Gastrocnemius medialis (tissue), 4 donors: ENCODE data around the gene FAM114A1. TPM values are rescaled to one million over a fixed set of nuclear protein-coding genes. Genes with fewer than 3 reads are reported as not detected.

ENCODE experiments used
- ATAC-seq, 2 donors: fragments of 150-250 bp; one replicate each; pipeline ENCODE4 v1.9.1; 2016
- DNase-seq, 2 donors: peaks; one replicate each; pipeline ENCODE4 v3.0.0-alpha.2; 2019
- H3K27ac ChIP-seq, 4 donors: fragments of 200-600 bp; sonication (generic); 1 replicate in 1 of 4; 2 replicates in 3 of 4; pipeline ENCODE4 v1.5.1; 2016 to 2018; ENCODE audit warnings: mild to moderate bottlenecking in 2 of 4, moderate library complexity in 1 of 4
- H3K27me3 ChIP-seq, 3 donors: fragments of 200-600 bp; sonication (generic) in 2 of 3; 1 replicate in 1 of 3; 2 replicates in 2 of 3; pipeline versions ENCODE4 v1.5.1 to v1.6.0; 2016 to 2019; ENCODE audit warnings: mild to moderate bottlenecking in 1 of 3, moderate library complexity in 1 of 3
- H3K36me3 ChIP-seq, 2 donors: fragments of 200-600 bp; sonication (generic) in 1 of 2; one replicate each; pipeline ENCODE4 v1.5.1; 2017 to 2018
- H3K4me1 ChIP-seq, 2 donors: fragments of 200-600 bp; sonication (generic) in 1 of 2; one replicate each; pipeline ENCODE4 v1.5.1; 2016 to 2017; ENCODE audit warnings: mild to moderate bottlenecking in 2 of 2
- H3K4me3 ChIP-seq, 4 donors: fragments of 200-600 bp; sonication (generic) in 3 of 4; 1 replicate in 1 of 4; 2 replicates in 3 of 4; pipeline ENCODE4 v1.5.1; 2016 to 2019; ENCODE audit warnings: mild to moderate bottlenecking in 2 of 4
- H3K9me3 ChIP-seq, 3 donors: fragments of 200-600 bp; sonication (generic) in 2 of 3; 1 replicate in 1 of 3; 2 replicates in 2 of 3; pipeline ENCODE4 v1.5.1; 2016 to 2019
- POLR2A ChIP-seq, 2 donors: fragments of 450-650 bp; IDR thresholded peaks; one replicate each; pipeline ENCODE4 v1.6.1; 2017; ENCODE audit warnings: antibody characterized with exemption in 2 of 2, mild to moderate bottlenecking in 2 of 2, moderate library complexity in 2 of 2
- in situ Hi-C, 4 donors: fragments of 200-750 bp; cut with MboI; loops; one replicate each; pipeline versions ENCODE4 v1.15.0 to v1.8.0; 2017; ENCODE audit warnings: low sequenced_read_pairs in 4 of 4
- intact Hi-C: fragments of 100-400 bp; cut with DNase I; formaldehyde crosslinking; loops from one replicate; pipeline ENCODE4 v1.15.1; 2023; ENCODE audit warnings: low total_unique reads
- total RNA-seq, 4 donors: library from RNA; depleted of rRNA; stranded (reverse); fragments of >200 nt; gene quantifications; one replicate each; pipeline versions ENCODE4 v1.1.0 to v1.2.3, GENCODE V29; 2016
- TF ChIP-seq, protein P1 (sequence below), 5 experiments: fragments of 450-650 bp in 3 of 5; fragments of 200-600 bp in 2 of 5; sonication (generic) in 2 of 5; IDR thresholded peaks in 4 of 5; conservative IDR thresholded peaks in 1 of 5; 1 replicate in 4 of 5; 2 replicates in 1 of 5; pipeline ENCODE4 v1.5.1; 2016 to 2019; ENCODE audit warnings: antibody characterized with exemption in 5 of 5, mild to moderate bottlenecking in 3 of 5, moderate library complexity in 3 of 5

Gene FAM114A1
- total RNA-seq, 4 donors from 2014 or later, result 23.2 to 47.5 (median 27.4) TPM

DNA sequence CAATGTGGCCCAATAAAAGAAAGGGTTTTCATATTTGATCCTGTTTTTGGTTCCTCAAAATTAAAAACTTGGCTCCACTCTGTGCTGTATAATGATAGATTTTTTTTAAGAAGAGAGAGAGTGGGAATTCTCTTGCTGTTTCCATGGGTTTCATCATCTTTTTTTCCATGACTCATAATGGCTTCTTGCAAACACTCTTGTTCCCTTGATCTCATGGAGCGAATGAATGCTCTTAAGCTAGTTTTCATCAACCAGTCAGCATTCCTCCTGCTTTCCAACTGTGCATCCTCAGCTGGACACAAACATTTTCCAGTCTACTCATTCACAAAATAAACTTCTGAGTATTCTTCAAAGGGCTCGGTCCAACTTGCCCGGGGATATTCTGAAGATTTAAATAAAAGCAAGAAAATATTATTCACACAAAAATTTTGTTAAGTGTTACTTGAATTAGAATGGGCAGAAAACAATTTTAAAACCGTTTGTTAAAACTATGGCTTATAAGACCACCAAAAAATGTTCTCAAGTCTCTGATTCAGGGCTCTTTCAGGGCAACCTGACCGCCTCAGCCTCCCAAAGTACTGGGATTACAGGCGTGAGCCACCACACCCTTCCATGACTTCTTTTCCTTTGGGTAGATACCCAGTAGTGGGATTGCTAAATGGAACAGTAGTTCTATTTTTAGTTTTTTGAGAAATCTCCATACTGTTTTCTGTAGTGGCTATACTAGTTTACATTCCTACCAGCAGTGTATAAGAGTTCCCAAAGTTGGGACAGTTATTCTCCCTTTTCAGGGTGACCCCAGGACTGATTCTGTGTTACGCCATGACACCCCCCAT lies 99.9 kb downstream of the FAM114A1 start:
- no peak for ATAC-seq
- Histone ChIP-seq H3K9me3 (no peaks in the 10 kb centered on the region), H3K36me3 (no peaks in the 10 kb centered on the region), H3K4me1 (no peaks in the 10 kb centered on the region), H3K4me3 (no peak overlapping the region), H3K27ac (no peak overlapping the region), H3K27me3 (no peaks in the 10 kb centered on the region)
- in situ Hi-C loops (no loop called here), intact Hi-C loops (no loop called here)
- no peak for DNase-seq
- TF ChIP-seq, protein P1, sequence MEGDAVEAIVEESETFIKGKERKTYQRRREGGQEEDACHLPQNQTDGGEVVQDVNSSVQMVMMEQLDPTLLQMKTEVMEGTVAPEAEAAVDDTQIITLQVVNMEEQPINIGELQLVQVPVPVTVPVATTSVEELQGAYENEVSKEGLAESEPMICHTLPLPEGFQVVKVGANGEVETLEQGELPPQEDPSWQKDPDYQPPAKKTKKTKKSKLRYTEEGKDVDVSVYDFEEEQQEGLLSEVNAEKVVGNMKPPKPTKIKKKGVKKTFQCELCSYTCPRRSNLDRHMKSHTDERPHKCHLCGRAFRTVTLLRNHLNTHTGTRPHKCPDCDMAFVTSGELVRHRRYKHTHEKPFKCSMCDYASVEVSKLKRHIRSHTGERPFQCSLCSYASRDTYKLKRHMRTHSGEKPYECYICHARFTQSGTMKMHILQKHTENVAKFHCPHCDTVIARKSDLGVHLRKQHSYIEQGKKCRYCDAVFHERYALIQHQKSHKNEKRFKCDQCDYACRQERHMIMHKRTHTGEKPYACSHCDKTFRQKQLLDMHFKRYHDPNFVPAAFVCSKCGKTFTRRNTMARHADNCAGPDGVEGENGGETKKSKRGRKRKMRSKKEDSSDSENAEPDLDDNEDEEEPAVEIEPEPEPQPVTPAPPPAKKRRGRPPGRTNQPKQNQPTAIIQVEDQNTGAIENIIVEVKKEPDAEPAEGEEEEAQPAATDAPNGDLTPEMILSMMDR (IDR thresholded peaks at IDR 0.05 in 4 of 5, conservative IDR thresholded peaks at IDR 0.05 in 1 of 5), result no peak
- no peak for TF ChIP-seq POLR2A (IDR thresholded peaks at IDR 0.05)

DNA sequence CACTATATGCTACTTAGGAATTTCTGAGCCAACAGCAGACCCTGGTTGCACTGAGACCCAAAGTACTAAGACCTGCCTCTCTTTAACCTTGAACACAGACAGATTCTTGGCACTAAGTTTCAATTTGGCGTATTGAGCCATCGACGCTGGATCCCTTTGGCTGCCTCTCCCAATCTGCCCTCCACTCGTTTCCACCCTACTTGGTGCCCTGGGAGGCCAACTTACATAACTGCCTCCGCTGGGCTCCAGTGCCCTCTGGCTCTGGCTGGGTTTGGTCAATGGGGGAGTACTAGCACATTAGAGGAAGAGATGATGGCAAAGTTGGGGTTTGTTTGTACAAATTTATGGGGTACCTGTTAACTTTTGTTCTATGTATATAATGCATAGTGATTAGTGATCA lies 101.1 kb downstream of the FAM114A1 start:
- in situ Hi-C loops, result no loop called here
- DNase-seq (no peak), ATAC-seq (no peak)
- no peaks in the 10 kb centered on the region for H3K27me3 ChIP-seq
- no peaks in the 10 kb centered on the region for H3K9me3 ChIP-seq
- intact Hi-C loops, result no loop called here
- TF ChIP-seq POLR2A (IDR thresholded peaks at IDR 0.05), result no peak
- TF ChIP-seq, protein P1 (IDR thresholded peaks at IDR 0.05 in 4 of 5, conservative IDR thresholded peaks at IDR 0.05 in 1 of 5), result no peak
- H3K27ac ChIP-seq, result no peak overlapping the region
- no peaks in the 10 kb centered on the region for H3K4me1 ChIP-seq
- no peaks in the 10 kb centered on the region for H3K36me3 ChIP-seq
- no peak overlapping the region for H3K4me3 ChIP-seq

DNA sequence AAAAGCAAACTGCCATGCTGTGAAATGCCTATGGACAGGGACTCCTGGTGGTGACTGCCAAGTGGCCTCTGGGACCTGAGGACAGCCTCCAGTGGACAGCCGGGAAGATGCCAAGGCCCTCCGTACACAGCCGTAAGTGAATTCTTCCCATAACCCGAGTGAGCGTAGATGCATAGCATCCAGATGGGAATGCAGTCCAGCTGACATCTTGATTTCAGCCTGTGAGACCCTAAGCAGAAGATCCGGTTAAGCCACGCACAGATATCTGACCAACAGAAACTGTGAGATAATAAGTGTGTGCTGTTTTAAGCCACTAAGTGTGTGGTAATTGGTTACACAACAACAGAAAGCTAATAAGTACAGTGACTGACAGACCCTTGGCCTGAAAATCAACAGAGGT lies 108.7 kb downstream of the FAM114A1 start:
- TF ChIP-seq POLR2A (IDR thresholded peaks at IDR 0.05), result no peak
- TF ChIP-seq, protein P1 (IDR thresholded peaks at IDR 0.05 in 4 of 5, conservative IDR thresholded peaks at IDR 0.05 in 1 of 5), result no peak
- Histone ChIP-seq H3K9me3 (no peaks in the 10 kb centered on the region), H3K27me3 (no peaks in the 10 kb centered on the region), H3K36me3 (no peaks in the 10 kb centered on the region), H3K4me1 (no peaks in the 10 kb centered on the region), H3K27ac (no peak overlapping the region), H3K4me3 (no peak overlapping the region)
- intact Hi-C loops, result no loop called here
- no peak for ATAC-seq
- in situ Hi-C loops, result no loop called here
- no peak for DNase-seq

DNA sequence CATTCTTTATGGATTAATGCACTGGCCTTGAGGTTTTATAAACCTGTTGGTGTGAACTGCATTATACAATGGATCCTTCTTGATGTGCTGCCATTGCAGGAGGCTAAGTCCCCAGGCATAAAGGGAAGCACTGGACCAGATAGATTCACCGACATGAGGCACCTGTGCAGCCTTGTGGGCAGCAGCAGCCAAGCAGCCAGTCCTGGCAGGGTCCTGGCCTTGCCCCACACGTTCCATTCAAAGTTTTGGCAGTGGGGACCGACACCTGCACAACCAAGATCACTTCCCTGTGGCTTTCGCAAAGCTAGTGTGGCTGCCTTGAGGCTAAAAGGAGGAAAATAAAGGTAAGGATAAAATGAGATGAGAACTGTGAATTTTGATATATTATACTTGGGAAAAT lies 111.5 kb downstream of the FAM114A1 start:
- no peaks in the 10 kb centered on the region for H3K4me1 ChIP-seq
- H3K27me3 ChIP-seq, result no peaks in the 10 kb centered on the region
- no peak for TF ChIP-seq POLR2A (IDR thresholded peaks at IDR 0.05)
- TF ChIP-seq, protein P1 (IDR thresholded peaks at IDR 0.05 in 4 of 5, conservative IDR thresholded peaks at IDR 0.05 in 1 of 5), result no peak
- H3K36me3 ChIP-seq, result no peaks in the 10 kb centered on the region
- H3K4me3 ChIP-seq, result no peak overlapping the region
- no peaks in the 10 kb centered on the region for H3K9me3 ChIP-seq
- intact Hi-C loops, result no loop called here
- ATAC-seq (no peak), DNase-seq (no peak)
- H3K27ac ChIP-seq, result no peak overlapping the region
- in situ Hi-C loops, result no loop called here
